ENCODE data around the gene DUSP23.

Gene DUSP23

DNA sequence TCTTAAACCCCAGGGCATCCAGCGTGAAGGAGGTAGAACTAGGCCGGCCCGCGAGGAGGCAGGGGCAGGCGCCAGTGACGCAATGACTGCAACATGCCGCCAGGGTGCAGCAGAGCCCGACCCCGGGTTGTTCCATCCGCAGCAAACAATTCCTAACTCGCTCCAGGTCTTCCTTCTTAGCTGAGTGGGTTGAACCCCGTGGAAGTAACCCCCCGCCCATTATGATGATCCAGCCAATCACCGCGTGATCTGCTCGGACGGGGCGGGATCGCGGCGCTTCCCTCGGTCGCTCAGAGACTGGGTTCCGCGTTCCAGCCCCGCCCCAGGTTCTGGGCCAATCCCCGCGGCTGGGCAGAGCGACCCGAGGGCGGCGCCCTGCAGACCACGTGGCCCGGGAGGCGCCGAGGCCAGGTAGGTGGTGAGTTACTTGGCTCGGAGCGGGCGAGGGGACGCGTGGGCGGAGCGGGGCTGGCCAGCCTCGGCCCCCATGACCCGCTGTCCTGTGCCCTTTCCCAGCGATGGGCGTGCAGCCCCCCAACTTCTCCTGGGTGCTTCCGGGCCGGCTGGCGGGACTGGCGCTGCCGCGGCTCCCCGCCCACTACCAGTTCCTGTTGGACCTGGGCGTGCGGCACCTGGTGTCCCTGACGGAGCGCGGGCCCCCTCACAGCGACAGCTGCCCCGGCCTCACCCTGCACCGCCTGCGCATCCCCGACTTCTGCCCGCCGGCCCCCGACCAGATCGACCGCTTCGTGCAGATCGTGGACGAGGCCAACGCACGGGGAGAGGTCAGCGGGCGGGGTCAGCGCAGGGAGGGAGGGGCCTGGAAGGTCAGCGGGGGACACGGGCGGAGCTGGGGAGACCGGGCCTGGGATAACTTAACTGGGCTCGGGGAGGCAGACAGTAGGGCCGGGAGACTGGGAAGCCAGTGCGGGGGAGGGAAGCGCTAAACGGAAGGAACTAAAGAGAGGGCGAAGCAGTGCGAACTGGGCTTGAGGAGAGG is at the start of gene DUSP23:
Gene DUSP23, plus strand, starts transcription at position 380 of the 1,000 bp plus-strand sequence. Its CDS starts 139 bp downstream, at position 519.
- TF ChIP-seq, protein P1, sequence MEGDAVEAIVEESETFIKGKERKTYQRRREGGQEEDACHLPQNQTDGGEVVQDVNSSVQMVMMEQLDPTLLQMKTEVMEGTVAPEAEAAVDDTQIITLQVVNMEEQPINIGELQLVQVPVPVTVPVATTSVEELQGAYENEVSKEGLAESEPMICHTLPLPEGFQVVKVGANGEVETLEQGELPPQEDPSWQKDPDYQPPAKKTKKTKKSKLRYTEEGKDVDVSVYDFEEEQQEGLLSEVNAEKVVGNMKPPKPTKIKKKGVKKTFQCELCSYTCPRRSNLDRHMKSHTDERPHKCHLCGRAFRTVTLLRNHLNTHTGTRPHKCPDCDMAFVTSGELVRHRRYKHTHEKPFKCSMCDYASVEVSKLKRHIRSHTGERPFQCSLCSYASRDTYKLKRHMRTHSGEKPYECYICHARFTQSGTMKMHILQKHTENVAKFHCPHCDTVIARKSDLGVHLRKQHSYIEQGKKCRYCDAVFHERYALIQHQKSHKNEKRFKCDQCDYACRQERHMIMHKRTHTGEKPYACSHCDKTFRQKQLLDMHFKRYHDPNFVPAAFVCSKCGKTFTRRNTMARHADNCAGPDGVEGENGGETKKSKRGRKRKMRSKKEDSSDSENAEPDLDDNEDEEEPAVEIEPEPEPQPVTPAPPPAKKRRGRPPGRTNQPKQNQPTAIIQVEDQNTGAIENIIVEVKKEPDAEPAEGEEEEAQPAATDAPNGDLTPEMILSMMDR (IDR thresholded peaks at IDR 0.05; ENCODE audit: low read depth, low read length): peak; percentile 97
- peak; percentile 95 for DNase-seq (ENCODE audit: extremely low read depth, low read depth)

DNA sequence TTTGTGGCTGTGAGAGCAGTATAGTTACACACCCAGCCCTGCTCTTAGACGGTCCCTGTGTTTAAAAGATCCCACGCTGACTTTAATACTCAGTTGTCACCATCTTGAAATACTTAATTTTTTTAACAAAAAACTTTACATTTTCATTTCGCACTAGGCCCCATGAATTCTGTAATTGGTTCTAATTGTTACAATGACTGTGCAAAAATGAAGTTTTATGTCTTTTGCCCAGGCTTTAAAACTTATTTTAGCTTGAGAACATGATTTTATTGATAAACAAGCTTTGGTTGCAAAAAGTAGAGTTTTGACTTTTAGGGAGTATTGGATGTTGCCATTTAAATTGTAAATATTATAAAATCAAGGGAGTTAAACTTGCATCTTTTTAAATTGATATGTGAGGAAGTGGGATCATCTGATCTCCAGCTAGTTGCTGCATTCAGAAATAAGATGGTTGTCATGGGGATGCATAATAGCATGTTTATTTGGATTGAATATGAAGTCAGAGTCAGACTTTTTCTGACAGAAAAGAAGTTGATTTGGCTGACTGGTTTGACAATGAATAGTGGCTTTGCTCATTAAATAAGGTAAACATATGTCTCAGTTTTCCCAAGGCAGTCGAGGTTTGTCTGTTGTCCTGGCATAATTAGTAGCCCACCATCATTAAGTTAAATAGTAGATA is 43.4 kb upstream of the DUSP23 start:
- no peak for DNase-seq (ENCODE audit: extremely low read depth, low read depth)
- TF ChIP-seq, protein P1 (IDR thresholded peaks at IDR 0.05; ENCODE audit: low read depth, low read length): no peak

DNA sequence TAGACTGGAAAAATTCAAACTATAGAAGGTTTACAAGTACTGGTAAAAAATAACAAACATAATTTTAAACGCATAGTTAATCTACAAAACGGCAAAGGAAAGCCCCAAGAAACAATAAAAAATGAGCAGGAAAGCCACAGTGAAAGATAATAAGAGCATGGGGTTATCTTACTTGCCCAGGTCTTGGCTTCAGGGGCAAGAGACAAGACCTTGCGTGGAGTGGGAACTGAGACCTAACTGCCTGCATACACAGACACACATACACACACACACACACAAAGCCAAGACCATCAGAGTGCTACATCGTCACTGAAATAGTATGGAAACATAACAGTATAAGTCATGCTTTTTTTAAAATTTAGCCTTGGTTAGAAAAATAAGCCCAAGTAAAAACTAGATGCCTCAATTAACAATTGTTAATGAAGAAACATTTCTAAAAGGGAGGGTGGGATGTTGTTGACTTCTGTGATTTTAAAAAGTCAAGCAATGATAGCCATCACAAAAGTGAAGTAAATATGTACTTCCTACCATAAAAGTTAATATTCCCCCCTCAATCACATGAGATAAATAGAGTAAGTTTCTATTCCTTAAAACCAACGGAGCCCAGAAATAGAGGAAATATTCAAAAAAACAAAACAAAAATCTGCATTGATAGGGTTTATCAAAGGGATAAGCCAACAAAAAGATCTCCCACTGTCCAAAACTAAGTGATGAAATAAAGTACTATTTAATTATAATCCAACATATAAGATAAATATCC is 36.9 kb upstream of the DUSP23 start:
- DNase-seq (ENCODE audit: extremely low read depth, low read depth): no peak
- TF ChIP-seq, protein P1 (IDR thresholded peaks at IDR 0.05; ENCODE audit: low read depth, low read length): no peak

DNA sequence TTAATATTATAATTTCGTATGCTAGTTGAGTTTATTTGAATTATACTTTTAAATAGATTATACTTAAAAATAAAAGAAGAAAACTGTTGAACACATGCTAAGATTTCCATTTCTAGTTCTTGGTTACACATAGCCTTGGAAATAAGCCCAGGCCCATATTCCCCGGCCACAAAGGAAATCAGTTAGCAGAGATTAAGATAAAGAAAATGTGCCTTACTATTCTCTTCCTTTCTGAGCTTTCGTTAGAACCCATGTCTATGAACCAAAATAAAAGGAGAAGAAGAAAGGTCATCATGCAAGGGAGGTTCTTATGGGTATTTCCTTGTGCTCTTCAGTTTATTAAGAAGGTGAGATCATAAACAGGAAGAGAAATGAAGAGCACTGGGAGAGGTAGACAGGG is 34.1 kb upstream of the DUSP23 start:
- TF ChIP-seq, protein P1 (IDR thresholded peaks at IDR 0.05; ENCODE audit: low read depth, low read length): no peak
- DNase-seq (ENCODE audit: extremely low read depth, low read depth): no peak

DNA sequence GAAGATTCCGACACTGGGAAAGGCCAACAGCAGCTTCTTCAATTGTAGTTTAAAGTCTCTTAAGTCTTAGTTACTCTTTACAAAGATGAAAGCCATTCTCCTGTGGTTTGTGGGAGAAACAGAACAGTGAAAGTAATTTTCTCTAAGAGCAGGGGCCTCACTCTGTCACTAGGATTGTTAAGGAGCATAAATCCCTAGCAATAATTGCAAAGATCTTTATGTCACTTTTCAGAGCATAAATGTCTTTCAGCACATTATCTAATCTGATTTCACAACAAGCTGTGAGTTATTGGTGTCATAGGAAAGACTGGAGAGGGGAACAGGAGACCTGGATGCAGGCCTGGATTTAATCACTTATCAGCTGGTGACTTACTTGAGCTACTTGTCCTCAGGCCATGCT is 32.4 kb upstream of the DUSP23 start:
- DNase-seq (ENCODE audit: extremely low read depth, low read depth): no peak
- TF ChIP-seq, protein P1 (IDR thresholded peaks at IDR 0.05; ENCODE audit: low read depth, low read length): no peak

DNA sequence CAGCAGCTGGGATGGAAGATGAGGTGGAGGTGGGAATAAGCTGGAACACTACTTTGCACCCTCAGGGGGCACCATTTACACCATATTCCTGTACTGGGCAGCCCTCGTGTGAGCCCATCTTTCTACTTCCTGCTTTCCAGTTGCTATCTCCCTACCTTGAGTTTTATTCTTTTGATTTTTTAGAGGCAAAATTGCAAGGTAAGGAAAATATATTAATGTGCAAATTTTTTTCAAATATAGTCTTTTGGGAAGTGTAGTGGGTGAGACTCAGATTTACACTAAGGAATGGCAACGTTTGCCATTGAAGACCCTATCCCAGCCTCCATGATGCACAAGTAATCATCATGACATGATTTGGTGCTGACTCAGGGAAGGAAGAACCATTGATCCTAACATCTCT is 31.1 kb upstream of the DUSP23 start:
- no peak for DNase-seq (ENCODE audit: extremely low read depth, low read depth)
- TF ChIP-seq, protein P1 (IDR thresholded peaks at IDR 0.05; ENCODE audit: low read depth, low read length): no peak

Data from AG09319 (cell line).